ENCODE results near the gene FBXL3. TPM values are rescaled to one million over a fixed set of nuclear protein-coding genes. Genes with fewer than 3 reads are reported as not detected.

FBXL3 gene
- total and polyA plus RNA-seq, 2 of the 8 experiments (the other 6 are each of a cell fraction or from before 2014, with no cell fraction given): 4.9 to 14.9 TPM

GRCh38 chr13:77034881-77035280 is 7.9 kb upstream of the FBXL3 start:
- Histone ChIP-seq H3K79me1 (ENCODE audit: low read depth, low read length) (no peaks in the 10 kb centered on the region), H3K79me2 (ENCODE audit: control insufficient read depth in 1 of 2, insufficient read depth in 2 of 2, low read length in 2 of 2) (no peaks in the 10 kb centered on the region), H2BK20ac (ENCODE audit: low read length) (no peak overlapping the region), H2BK15ac (ENCODE audit: low read length) (no peak overlapping the region), H3K23me2 (ENCODE audit: low read depth, low read length) (no peaks in the 10 kb centered on the region), H4K91ac (replicated peaks; ENCODE audit: insufficient read length, low read length) (no peak overlapping the region), H3K18ac (ENCODE audit: extremely low read depth, low read length) (no peak overlapping the region), H3K4me2 (ENCODE audit: insufficient read depth in 1 of 2, low read depth in 2 of 2, low read length in 2 of 2) (no peak overlapping the region), H3K56ac (replicated peaks; ENCODE audit: insufficient read length, low read depth, low read length) (no peak overlapping the region), H3K9me3 (ENCODE audit: insufficient read depth in 2 of 2, low read depth in 1 of 2, low read length in 1 of 2) (no peaks in the 10 kb centered on the region), H3K23ac (ENCODE audit: insufficient read length) (no peak overlapping the region), H4K5ac (ENCODE audit: insufficient read length, low read depth, low read length) (no peak overlapping the region), H2AFZ (ENCODE audit: low read length) (no peak overlapping the region), H3K14ac (ENCODE audit: insufficient read length) (no peak overlapping the region), H3K27me3 (replicated peaks in 1 of 4; ENCODE audit: control insufficient read depth in 3 of 4, extremely low read depth in 1 of 4, insufficient read depth in 3 of 4, low read length in 3 of 4) (no peaks in the 10 kb centered on the region), H3K4ac (replicated peaks; ENCODE audit: insufficient read length, low read depth, low read length) (no peak overlapping the region), H3K4me3 (ENCODE audit: extremely low read depth in 1 of 4, insufficient read depth in 2 of 4, low read depth in 3 of 4, low read length in 4 of 4) (no peak overlapping the region), H3K27ac (ENCODE audit: low read depth, low read length) (no peak overlapping the region), H3K4me1 (replicated peaks in 1 of 4; ENCODE audit: control insufficient read depth in 3 of 4, insufficient read depth in 4 of 4, low read length in 3 of 4) (no peaks in the 10 kb centered on the region), H3K36me3 (ENCODE audit: control insufficient read depth in 2 of 4, insufficient read depth in 4 of 4, low read length in 3 of 4) (no peaks in the 10 kb centered on the region), H3K9ac (replicated peaks in 1 of 4; ENCODE audit: extremely low read depth in 1 of 4, low read depth in 3 of 4, low read length in 3 of 4) (no peak overlapping the region), H2AK5ac (ENCODE audit: low read depth, low read length) (no peak overlapping the region), H4K20me1 (replicated peaks in 1 of 2; ENCODE audit: control insufficient read depth in 1 of 2, insufficient read depth in 2 of 2, low read length in 2 of 2) (no peaks in the 10 kb centered on the region), H2BK5ac (ENCODE audit: low read depth, low read length) (no peak overlapping the region), H2BK12ac (ENCODE audit: low read depth, low read length) (no peak overlapping the region), H4K8ac (ENCODE audit: extremely low read depth, insufficient read depth, low read length) (no peak overlapping the region), H2BK120ac (replicated peaks; ENCODE audit: low read depth, low read length) (no peak overlapping the region)
- 84% methylated on average over 5 of the region's 5 CpGs; no CpG with 5 or more reads in 1 of the 2 experiments for WGBS, 2 experiments (ENCODE audit: extremely low coverage in 1 of 2, insufficient coverage in 1 of 2, insufficient read length in 1 of 2, insufficient replicate concordance in 2 of 2, low coverage in 1 of 2, low lambda C conversion rate in 2 of 2, missing lambda C conversion rate in 1 of 2)
- FAIRE-seq (no peak), DNase-seq (ENCODE audit: low read depth in 1 of 2, low spot score in 2 of 2) (no peak)
- ChIA-PET CTCF (ENCODE audit: partially characterized antibody) (interaction anchor here (2.2 kb wide), 1 partner anchor 8 kb away, joined by 4 read pairs; the partner anchor contains the start of gene FBXL3), POLR2A (ENCODE audit: partially characterized antibody) (interaction anchor here (0.7 kb wide), 1 partner anchor 9 kb away, joined by 3 read pairs; no protein-coding TSS in a partner anchor)
- TF ChIP-seq NANOG (IDR thresholded peaks at IDR 0.05; ENCODE audit: insufficient read depth, low read depth, low read length, poor library complexity, severe bottlenecking) (no peak), KDM5A (IDR thresholded peaks at IDR 0.05; ENCODE audit: low read length) (no peak), BCL11A (IDR thresholded peaks at IDR 0.05; ENCODE audit: low read depth in 2 of 2, low read length in 2 of 2) (no peak), EGR1 (IDR thresholded peaks at IDR 0.05; ENCODE audit: borderline replicate concordance, low read depth, low read length) (no peak), FOSL1 (IDR thresholded peaks at IDR 0.05; ENCODE audit: insufficient read depth, low read depth, low read length) (no peak), MAX (IDR thresholded peaks at IDR 0.05) (no peak), HDAC2 (IDR thresholded peaks at IDR 0.05; ENCODE audit: borderline replicate concordance in 1 of 2, low read depth in 2 of 2, low read length in 2 of 2) (no peak), CHD2 (IDR thresholded peaks at IDR 0.05; ENCODE audit: low read length) (no peak), SIN3A (conservative IDR thresholded peaks at IDR 0.05 in 1 of 2, IDR thresholded peaks at IDR 0.05 in 1 of 2; ENCODE audit: low read depth in 1 of 2, low read length in 2 of 2) (no peak), SP4 (IDR thresholded peaks at IDR 0.05; ENCODE audit: low read length) (no peak), CEBPB (IDR thresholded peaks at IDR 0.05; ENCODE audit: low read depth, low read length) (no peak), SAP30 (IDR thresholded peaks at IDR 0.05; ENCODE audit: insufficient read depth, insufficient replicate concordance, low read length) (no peak), NRF1 (IDR thresholded peaks at IDR 0.05; ENCODE audit: low read depth, low read length) (no peak), CTBP2 (IDR thresholded peaks at IDR 0.05; ENCODE audit: borderline replicate concordance, insufficient read depth, insufficient read length, low read length) (no peak)
